C4-2B (cell line): Measurements from ENCODE around the gene SVOPL.

Experiments used
- ZFX ChIP-seq: fragments of 450-650 bp; IDR thresholded peaks from 2 replicates; pipeline ENCODE4 v1.6.1; 2017
- TF ChIP-seq, protein P1 (sequence below): fragments of 450-650 bp; conservative IDR thresholded peaks from 2 replicates; pipeline ENCODE4 v1.5.1; 2017; ENCODE audit warnings: mild to moderate bottlenecking

DNA sequence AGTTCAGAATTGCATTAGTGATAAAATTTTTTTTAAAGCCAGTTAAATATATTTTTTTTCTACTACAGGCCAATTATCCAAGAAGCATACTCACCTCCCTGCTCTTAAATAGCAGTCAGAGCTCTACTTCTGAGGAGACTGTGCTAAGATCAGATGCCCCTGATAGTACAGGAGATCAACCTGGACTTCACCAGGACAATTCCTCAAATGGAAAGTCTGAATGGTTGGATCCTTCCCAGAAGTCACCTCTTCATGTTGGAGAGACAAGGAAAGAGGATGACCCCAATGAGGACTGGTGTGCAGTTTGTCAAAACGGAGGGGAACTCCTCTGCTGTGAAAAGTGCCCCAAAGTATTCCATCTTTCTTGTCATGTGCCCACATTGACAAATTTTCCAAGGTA lies 122.0 kb downstream of the SVOPL start:
- TF ChIP-seq ZFX = no peak
- TF ChIP-seq, protein P1, sequence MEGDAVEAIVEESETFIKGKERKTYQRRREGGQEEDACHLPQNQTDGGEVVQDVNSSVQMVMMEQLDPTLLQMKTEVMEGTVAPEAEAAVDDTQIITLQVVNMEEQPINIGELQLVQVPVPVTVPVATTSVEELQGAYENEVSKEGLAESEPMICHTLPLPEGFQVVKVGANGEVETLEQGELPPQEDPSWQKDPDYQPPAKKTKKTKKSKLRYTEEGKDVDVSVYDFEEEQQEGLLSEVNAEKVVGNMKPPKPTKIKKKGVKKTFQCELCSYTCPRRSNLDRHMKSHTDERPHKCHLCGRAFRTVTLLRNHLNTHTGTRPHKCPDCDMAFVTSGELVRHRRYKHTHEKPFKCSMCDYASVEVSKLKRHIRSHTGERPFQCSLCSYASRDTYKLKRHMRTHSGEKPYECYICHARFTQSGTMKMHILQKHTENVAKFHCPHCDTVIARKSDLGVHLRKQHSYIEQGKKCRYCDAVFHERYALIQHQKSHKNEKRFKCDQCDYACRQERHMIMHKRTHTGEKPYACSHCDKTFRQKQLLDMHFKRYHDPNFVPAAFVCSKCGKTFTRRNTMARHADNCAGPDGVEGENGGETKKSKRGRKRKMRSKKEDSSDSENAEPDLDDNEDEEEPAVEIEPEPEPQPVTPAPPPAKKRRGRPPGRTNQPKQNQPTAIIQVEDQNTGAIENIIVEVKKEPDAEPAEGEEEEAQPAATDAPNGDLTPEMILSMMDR = no peak
